ENCODE data around the gene MMD. TPM values are rescaled to one million over a fixed set of nuclear protein-coding genes. Genes with fewer than 3 reads are reported as not detected.

MMD gene
- polyA plus RNA-seq, 1 donor from 2014 or later, result 111 TPM

- no peak overlapping the region for H3K27ac ChIP-seq (ENCODE audit: low read length)
- no peaks in the 10 kb centered on the region for H3K9me3 ChIP-seq (ENCODE audit: low read length)
- H3K9ac ChIP-seq (ENCODE audit: low read length), result no peak overlapping the region
- H3K4me2 ChIP-seq (ENCODE audit: low read length), result no peak overlapping the region
- no peaks in the 10 kb centered on the region for H4K20me1 ChIP-seq (ENCODE audit: insufficient read depth)
- H3K27me3 ChIP-seq (ENCODE audit: insufficient read depth, low read depth, low read length), result no peaks in the 10 kb centered on the region
- no peak for TF ChIP-seq EZH2 (IDR thresholded peaks at IDR 0.05; ENCODE audit: borderline replicate concordance, insufficient read depth, low read length, poor library complexity, severe bottlenecking)
- TF ChIP-seq TAF1 (IDR thresholded peaks at IDR 0.05; ENCODE audit: low read depth), result no peak
- TF ChIP-seq RAD21 (conservative IDR thresholded peaks at IDR 0.05), result no peak
- TF ChIP-seq CTCF (IDR thresholded peaks at IDR 0.05; ENCODE audit: poor library complexity, severe bottlenecking), result no peak
- TF ChIP-seq SMC3 (conservative IDR thresholded peaks at IDR 0.05; ENCODE audit: poor library complexity), result no peak
- no peak for TF ChIP-seq REST (IDR thresholded peaks at IDR 0.05; ENCODE audit: borderline replicate concordance)
- TF ChIP-seq EP300 (conservative IDR thresholded peaks at IDR 0.05; ENCODE audit: poor library complexity, severe bottlenecking), result no peak
- H3F3A ChIP-seq (ENCODE audit: insufficient read depth, low read length, poor library complexity, severe bottlenecking), result no peaks in the 10 kb centered on the region
- H3K36me3 ChIP-seq (ENCODE audit: insufficient read depth, low read length), result no peaks in the 10 kb centered on the region
- H3K4me3 ChIP-seq (ENCODE audit: low read length), result no peak overlapping the region
- no peaks in the 10 kb centered on the region for H3K9me2 ChIP-seq (ENCODE audit: insufficient read depth, low read length)
- H2AFZ ChIP-seq (ENCODE audit: low read depth, low read length), result no peak overlapping the region
- H3K79me2 ChIP-seq (replicated peaks; ENCODE audit: insufficient read depth, low read length), result no peaks in the 10 kb centered on the region
Observed at GRCh38 chr17:55391764-55392467, 29.7 kb downstream of the MMD start.

GRCh38 chr17:55391244-55391757, 30.3 kb downstream of the MMD start:
- no peak overlapping the region for H3K4me3 ChIP-seq (ENCODE audit: low read length)
- H3K79me2 ChIP-seq (replicated peaks; ENCODE audit: insufficient read depth, low read length), result no peaks in the 10 kb centered on the region
- TF ChIP-seq TAF1 (IDR thresholded peaks at IDR 0.05; ENCODE audit: low read depth), result no peak
- no peak for TF ChIP-seq REST (IDR thresholded peaks at IDR 0.05; ENCODE audit: borderline replicate concordance)
- TF ChIP-seq EZH2 (IDR thresholded peaks at IDR 0.05; ENCODE audit: borderline replicate concordance, insufficient read depth, low read length, poor library complexity, severe bottlenecking), result no peak
- TF ChIP-seq RAD21 (conservative IDR thresholded peaks at IDR 0.05), result no peak
- TF ChIP-seq EP300 (conservative IDR thresholded peaks at IDR 0.05; ENCODE audit: poor library complexity, severe bottlenecking), result no peak
- TF ChIP-seq MXI1 (conservative IDR thresholded peaks at IDR 0.05; ENCODE audit: poor library complexity, severe bottlenecking), result no peak
- no peak for TF ChIP-seq SMC3 (conservative IDR thresholded peaks at IDR 0.05; ENCODE audit: poor library complexity)
- no peak for TF ChIP-seq CTCF (IDR thresholded peaks at IDR 0.05; ENCODE audit: poor library complexity, severe bottlenecking)
- TF ChIP-seq POLR2AphosphoS5 (IDR thresholded peaks at IDR 0.05), result no peak
- H2AFZ ChIP-seq (ENCODE audit: low read depth, low read length), result no peak overlapping the region
- H3K27me3 ChIP-seq (ENCODE audit: insufficient read depth, low read depth, low read length), result no peaks in the 10 kb centered on the region
- H3K36me3 ChIP-seq (ENCODE audit: insufficient read depth, low read length), result no peaks in the 10 kb centered on the region
- H3K9me3 ChIP-seq (ENCODE audit: low read length), result no peaks in the 10 kb centered on the region
- H4K20me1 ChIP-seq (ENCODE audit: insufficient read depth), result no peaks in the 10 kb centered on the region
- no peaks in the 10 kb centered on the region for H3F3A ChIP-seq (ENCODE audit: insufficient read depth, low read length, poor library complexity, severe bottlenecking)
- H3K27ac ChIP-seq (ENCODE audit: low read length), result no peak overlapping the region
- H3K9ac ChIP-seq (ENCODE audit: low read length), result no peak overlapping the region
- no peak overlapping the region for H3K4me2 ChIP-seq (ENCODE audit: low read length)
- H3K9me2 ChIP-seq (ENCODE audit: insufficient read depth, low read length), result no peaks in the 10 kb centered on the region
